Measurements from ENCODE around the gene MBD5.

GRCh38 chr2:148554459-148555247, 533.8 kb downstream of the MBD5 start:
- TF ChIP-seq YY1 (IDR thresholded peaks at IDR 0.05; ENCODE audit: insufficient read depth, insufficient read length) = no peak
- no peak for TF ChIP-seq SUZ12 (IDR thresholded peaks at IDR 0.05; ENCODE audit: extremely low read depth, insufficient read depth, insufficient read length)
- no peak for TF ChIP-seq ZNF274 (IDR thresholded peaks at IDR 0.05; ENCODE audit: low read depth, low read length)

Data from NT2/D1 (cell line).